Progenitor cell of endocrine pancreas (in vitro differentiated cells): ENCODE measurements around the gene ODAD3. TPM values are rescaled to one million over a fixed set of nuclear protein-coding genes. Genes with fewer than 3 reads are reported as not detected.
"Not testable (repeated sequence)": the region's sequence is repeated elsewhere in the genome, so short reads cannot be mapped to it uniquely, and the experiment has no call there.

ENCODE experiments used
- DNase-seq: peaks from one replicate; pipeline ENCODE4 v3.0.0; 2021; ENCODE audit warnings: low spot score; ENCODE audit not compliant: unreplicated experiment
- H3K27ac Mint-ChIP-seq: 2 replicates; pipeline ENCODE4 v1.8.0; 2021; ENCODE audit warnings: mild to moderate bottlenecking, moderate library complexity, mixed read lengths
- H3K27me3 Mint-ChIP-seq: 2 replicates; pipeline ENCODE4 v1.8.0; 2021; ENCODE audit warnings: mixed read lengths
- H3K36me3 Mint-ChIP-seq: 2 replicates; pipeline ENCODE4 v1.8.0; 2022; ENCODE audit warnings: mixed read lengths; ENCODE audit not compliant: insufficient read depth
- H3K4me1 Mint-ChIP-seq: 2 replicates; pipeline ENCODE4 v1.8.0; 2021; ENCODE audit warnings: low read depth, mixed read lengths
- H3K4me3 Mint-ChIP-seq: 2 replicates; pipeline ENCODE4 v1.8.0; 2021; ENCODE audit warnings: low read depth, mild to moderate bottlenecking, moderate library complexity, mixed read lengths
- H3K9me3 Mint-ChIP-seq: 2 replicates; pipeline ENCODE4 v1.8.0; 2021; ENCODE audit warnings: low read depth, mixed read lengths
- total RNA-seq: library from RNA; stranded (reverse); gene quantifications from 2 replicates; pipeline ENCODE4 v1.2.1, GENCODE V29; 2021
- TF ChIP-seq, protein P1 (sequence below): fragments of 200-600 bp; sonication (generic); IDR thresholded peaks from one replicate; pipeline ENCODE4 v1.5.0; 2021; ENCODE audit warnings: antibody characterized with exemption, mild to moderate bottlenecking; ENCODE audit not compliant: unreplicated experiment

ODAD3 gene
- total RNA-seq, 1 donor from 2014 or later, result 2.2 TPM

DNA sequence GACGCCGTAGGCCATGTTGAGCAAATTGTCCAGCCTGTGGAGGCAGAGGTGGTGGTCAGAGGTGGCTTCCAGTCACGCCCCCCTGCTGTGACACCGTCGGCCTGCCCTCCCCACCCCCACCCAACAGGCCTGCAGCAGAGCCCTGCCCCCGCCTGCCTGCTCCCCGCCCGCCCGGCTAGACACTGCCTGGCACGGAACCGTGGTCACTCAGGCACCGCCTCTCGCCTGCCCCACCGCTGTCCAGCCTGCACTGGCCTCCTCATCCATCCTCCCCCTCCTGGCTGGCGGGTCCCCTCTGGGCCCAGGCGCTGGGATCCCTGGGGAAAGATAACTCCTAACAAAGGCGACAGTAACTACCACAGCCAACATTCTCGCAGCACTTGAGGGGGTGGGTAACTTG, 22.2 kb upstream of the ODAD3 start:
- Mint-ChIP-seq H3K27ac (no peak overlapping the region), H3K4me3 (no peak overlapping the region), H3K4me1 (no peaks in the 10 kb centered on the region), H3K9me3 (no peaks in the 10 kb centered on the region), H3K36me3 (no peaks in the 10 kb centered on the region), H3K27me3 (no peaks in the 10 kb centered on the region)
- no peak for DNase-seq
- TF ChIP-seq, protein P1, sequence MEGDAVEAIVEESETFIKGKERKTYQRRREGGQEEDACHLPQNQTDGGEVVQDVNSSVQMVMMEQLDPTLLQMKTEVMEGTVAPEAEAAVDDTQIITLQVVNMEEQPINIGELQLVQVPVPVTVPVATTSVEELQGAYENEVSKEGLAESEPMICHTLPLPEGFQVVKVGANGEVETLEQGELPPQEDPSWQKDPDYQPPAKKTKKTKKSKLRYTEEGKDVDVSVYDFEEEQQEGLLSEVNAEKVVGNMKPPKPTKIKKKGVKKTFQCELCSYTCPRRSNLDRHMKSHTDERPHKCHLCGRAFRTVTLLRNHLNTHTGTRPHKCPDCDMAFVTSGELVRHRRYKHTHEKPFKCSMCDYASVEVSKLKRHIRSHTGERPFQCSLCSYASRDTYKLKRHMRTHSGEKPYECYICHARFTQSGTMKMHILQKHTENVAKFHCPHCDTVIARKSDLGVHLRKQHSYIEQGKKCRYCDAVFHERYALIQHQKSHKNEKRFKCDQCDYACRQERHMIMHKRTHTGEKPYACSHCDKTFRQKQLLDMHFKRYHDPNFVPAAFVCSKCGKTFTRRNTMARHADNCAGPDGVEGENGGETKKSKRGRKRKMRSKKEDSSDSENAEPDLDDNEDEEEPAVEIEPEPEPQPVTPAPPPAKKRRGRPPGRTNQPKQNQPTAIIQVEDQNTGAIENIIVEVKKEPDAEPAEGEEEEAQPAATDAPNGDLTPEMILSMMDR, result no peak

DNA sequence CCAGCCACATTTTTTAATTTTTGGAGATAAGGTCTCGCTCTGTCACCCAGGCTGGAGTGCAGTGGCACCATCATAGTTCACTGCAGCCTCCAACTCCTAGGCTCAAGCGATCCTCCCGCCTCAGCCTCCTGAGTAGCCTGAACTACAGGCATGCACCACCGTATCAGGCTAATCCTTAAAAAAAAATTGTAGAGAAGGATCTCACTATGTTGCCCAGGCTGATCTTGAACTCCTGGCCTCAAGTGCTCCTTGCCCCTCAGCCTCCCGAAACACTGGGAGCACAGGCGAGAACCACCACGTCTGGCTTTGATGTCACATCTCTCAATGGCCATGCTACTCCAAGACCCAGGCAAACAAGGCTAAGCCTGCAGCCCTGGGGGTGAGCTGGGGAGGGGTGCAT, 21.7 kb upstream of the ODAD3 start:
- TF ChIP-seq, protein P1, result no peak
- H3K4me3 Mint-ChIP-seq, result no peak overlapping the region
- no peaks in the 10 kb centered on the region for H3K4me1 Mint-ChIP-seq
- no peak overlapping the region for H3K27ac Mint-ChIP-seq
- no peaks in the 10 kb centered on the region for H3K36me3 Mint-ChIP-seq
- no peaks in the 10 kb centered on the region for H3K27me3 Mint-ChIP-seq
- no peaks in the 10 kb centered on the region for H3K9me3 Mint-ChIP-seq
- DNase-seq, result no peak

DNA sequence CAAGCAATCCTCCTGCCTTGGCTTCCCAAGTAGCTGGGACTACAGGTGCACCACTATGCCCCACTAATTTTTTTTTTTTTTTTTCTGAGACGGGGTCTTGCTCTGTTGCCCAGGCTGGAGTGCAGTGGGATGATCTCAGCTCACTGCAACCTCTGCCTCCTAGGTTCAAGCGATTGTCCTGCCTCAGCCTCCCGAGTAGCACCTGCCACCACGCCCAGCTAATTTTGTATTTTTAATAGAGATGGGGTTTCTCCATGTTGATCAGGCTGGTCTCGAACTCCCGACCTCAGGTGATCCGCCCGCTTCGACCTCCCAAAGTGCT, 20.3 kb upstream of the ODAD3 start:
- H3K27me3 Mint-ChIP-seq, DNase-seq, H3K4me3 Mint-ChIP-seq, H3K4me1 Mint-ChIP-seq, H3K36me3 Mint-ChIP-seq, H3K9me3 Mint-ChIP-seq, H3K27ac Mint-ChIP-seq: not testable (repeated sequence)

DNA sequence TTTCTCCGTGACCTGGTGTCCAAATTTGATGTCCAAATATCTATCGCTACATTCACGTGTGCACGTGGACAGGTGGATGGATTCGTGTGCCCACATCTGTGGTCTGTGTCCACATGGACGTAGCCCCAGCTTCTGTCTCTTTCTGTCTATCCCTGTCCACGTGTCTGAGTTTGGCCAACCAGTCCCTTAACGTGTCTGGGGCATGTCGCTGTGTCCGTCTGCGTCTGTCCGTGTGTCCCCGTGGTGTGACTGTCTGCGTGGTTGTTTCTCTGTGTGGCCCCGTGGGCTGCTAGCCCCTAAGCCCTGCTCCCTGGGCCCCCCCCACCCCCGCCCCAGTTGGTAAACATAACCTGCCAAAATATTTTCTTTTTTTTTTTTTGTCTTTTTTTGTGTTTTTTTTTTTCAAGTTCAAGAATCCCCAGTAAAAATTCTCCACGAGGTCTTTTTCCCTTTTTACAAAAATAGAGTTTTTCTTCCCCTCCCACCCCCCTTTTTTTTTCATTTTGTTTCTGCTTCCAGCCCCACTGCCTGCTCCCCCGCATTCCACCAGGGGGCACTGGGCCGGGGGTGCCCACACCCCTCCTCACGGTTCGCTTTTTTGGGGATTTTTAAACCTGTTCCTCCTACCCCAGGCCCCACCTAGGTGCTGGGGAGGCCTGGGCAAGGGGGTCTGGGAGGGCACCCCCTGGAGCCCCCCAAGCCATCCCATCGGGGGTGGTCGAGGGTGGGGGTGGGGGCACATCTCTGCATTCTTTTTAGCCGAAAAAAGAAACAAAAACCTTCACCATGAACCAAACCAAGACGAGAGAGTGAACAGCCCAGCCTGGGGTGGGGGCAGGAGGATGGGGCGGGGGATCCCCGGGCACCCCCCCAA, 18.8 kb upstream of the ODAD3 start:
- Mint-ChIP-seq H3K27ac (no peak overlapping the region), H3K4me3 (no peak overlapping the region), H3K9me3 (no peaks in the 10 kb centered on the region), H3K27me3 (no peaks in the 10 kb centered on the region), H3K4me1 (no peaks in the 10 kb centered on the region), H3K36me3 (peaks cover 2% of the 10 kb centered on the region)
- TF ChIP-seq, protein P1, result peak; percentile 42
- DNase-seq, result no peak

DNA sequence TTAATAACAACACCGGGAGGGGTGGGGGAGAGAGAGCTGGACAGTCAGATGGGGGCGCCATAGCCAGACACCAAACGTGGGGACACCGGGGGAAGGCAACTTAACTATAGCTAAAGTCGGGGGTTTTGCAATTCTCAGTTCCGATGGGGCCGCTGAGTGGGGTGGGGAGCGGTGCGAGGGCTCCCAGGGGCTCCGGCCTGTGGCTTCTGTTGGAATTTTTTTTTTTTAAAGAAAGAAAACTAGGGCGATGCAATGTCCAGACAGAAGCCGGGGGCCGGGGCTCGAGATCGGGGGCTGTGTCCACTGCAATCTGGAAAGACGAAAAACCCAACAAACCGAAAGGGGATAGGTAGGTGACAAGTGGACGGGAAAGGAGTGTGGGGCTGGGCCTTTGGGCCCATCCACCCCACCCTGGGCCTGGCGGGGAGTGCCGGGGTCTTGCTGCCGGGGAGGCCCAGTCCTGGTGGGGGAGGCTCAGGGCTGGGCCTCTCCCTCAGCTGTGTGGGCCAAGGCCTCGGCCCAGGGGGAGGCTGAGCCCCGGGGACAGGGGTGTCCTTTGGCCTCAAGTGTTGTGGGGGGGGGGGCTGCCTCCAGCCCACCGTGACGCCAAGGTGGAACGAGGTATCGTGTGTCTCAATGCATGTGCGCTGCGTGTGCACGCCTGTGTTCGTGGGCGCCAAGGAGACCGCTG, 17.8 kb upstream of the ODAD3 start:
- DNase-seq, result no peak
- Mint-ChIP-seq H3K27me3 (no peaks in the 10 kb centered on the region), H3K36me3 (peaks cover 2% of the 10 kb centered on the region), H3K9me3 (no peaks in the 10 kb centered on the region), H3K4me3 (no peak overlapping the region), H3K27ac (peak overlapping the region; percentile 60), H3K4me1 (no peaks in the 10 kb centered on the region)
- TF ChIP-seq, protein P1, result no peak
